GM21786 (cell line): ENCODE measurements around the gene JUND.

ENCODE experiments used
- ATAC-seq: cut with Tn5 transposase; IDR thresholded peaks from one replicate; pipeline ENCODE4 v1.9.1; 2021; ENCODE audit not compliant: unreplicated experiment

JUND gene

DNA sequence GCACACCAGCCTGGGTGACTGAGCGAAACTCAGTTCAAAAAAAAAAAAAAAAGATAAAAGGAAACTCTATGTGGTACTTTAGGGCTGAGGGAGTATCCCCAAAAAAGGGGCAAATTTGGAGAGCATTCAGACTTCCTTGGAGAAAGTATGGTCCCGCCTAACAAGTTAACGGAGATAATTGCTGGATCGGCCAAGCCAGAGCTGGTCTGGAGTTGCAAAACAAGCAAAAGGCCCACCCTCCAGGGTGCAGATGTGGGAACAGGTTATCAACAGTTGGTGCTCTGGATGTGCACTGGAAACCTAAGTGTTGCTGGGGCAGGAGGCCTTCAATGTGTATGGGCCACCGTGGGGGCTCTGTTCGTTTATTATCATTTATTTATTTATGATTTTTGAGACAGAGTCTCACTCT lies 10.0 kb downstream of the JUND start:
- ATAC-seq = no peak

DNA sequence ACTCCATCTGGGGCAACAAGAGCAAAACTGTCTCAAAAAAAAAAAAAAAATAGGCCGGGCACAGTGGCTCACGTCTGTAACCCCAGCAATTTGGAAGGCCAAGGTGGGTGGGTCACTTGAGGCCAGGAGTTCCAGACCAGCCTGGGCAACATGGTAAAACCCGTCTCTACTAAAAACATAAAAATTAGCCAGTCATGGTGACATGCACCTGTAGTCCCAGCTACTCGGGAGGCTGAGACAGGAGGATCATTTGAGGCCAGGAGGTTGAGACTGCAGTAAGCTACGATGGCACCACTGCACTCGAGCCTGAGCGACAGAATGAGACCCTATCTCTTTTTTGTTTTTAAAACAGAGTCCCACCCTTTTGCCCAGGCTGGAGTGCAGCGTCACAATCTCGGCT lies 11.1 kb downstream of the JUND start:
- no peak for ATAC-seq

DNA sequence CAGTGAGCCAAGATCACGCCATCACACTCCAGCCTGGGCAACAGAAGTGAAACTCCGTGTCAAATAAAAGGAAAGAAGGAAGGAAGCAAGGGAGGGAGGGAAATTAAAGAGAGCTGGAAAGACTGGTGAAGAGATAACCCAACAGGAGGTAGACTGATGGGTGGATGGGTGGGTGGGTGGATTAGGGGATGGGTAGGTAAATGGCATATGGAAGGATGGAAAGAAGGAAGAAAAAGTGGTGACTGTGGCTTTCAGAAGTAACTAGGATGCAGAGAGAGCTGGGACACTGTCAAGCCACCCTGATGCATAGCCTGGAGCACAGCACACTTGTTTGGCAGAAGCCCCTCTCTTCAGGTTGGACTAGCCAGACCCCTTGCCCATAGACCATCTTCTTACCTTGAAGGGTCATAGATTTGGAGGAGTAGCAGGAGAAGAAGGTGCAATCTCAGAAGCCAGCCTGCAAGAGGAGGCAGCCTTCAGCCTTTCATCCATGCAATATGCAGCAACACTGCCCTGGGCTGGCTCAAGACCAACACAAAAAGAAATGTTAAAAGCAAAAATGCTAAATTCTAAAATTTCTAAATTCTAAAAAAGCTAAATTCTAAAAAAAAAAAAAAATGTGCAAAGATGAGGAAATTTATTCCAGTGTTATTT lies 12.2 kb downstream of the JUND start:
- ATAC-seq = no peak

DNA sequence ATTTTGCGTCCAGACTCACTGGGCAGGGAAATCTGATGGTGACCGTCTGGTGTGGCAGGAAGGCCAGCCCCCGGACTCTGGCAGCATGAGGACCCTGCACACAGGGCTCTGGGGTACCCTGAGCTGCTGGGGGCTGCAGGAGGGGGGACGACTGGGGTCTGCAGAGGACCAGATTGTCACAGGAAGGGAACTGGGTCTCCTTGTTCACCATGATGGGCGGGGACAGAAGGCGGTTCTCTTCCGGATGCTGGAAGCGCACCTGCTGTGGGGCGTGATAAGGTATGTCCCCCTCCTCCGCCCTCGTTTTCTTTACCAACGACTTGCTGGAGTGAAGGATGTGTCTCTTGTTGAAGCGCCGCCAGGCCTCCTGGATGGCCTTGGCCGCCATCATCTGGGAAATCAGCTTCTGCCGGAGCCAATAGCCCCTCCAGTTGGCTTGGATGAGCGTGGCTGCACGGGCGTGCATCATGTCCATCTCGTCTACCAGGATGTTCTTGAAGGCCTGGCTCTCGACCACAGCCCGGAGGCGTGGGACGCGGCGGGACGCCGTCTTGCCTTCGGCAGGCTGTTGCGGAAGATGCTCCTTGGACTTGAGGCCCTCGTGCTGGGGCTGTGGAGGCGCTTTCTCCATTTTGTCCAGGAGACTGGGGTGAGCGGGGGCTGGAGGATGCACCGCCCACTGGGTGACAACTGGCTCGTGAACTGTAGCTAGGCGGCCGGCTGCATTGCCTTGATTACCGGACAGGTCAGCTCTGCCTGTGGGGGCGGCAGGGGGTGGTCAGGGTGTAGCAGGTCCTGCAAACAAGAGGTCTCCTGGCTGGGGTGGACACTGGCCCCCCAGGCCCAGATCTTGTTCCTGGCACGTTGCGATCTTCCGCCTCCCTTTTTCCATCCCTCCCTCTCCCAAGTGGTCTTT lies 14.4 kb downstream of the JUND start:
- no peak for ATAC-seq

DNA sequence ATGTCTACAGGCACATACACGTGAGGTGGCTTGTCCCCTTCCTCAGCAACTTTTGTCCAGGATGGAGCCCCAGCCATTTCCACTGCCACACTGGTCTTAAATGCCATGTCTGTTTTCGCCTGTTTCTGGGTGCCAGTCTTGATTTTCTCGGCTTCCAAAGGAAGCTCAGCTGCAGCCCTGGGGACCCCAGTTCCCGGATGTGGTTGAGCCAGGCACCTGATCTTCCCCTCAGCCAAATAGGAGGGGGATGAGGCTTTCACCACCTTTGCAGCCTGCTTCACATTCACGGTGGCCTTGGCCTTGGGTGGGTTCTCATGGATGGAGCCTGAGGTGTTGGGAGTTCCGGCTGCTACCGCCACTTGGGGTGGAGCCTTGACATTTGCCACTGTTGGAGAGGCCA lies 15.8 kb downstream of the JUND start:
- no peak for ATAC-seq

DNA sequence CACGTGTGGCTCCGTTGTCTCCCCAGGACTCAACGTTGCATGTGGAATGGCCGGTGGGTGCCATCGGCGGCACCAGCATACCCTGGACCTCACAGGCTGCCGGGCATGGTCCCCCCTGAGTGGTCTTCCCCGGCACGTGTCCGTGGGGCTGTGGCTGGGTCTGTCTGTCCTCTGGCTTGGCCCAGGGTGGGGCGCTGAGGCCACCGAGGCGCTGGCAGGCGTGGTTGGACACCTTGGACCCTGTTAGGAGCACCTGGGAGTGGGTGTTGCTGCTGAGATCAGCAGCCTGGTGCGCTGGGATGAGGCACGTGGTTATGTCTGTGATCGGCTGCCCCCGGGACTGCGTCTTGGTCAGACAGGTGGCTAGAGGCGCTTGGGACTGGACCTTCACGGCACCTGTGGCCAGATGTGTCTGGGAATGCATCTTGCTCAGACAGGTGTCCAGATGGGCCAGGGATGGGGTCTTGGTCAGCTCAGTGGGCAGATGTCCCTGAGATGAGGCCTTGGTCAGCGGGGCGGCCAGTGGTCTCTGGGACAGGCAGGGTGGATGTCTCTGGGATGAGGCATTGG lies 16.4 kb downstream of the JUND start:
- no peak for ATAC-seq

DNA sequence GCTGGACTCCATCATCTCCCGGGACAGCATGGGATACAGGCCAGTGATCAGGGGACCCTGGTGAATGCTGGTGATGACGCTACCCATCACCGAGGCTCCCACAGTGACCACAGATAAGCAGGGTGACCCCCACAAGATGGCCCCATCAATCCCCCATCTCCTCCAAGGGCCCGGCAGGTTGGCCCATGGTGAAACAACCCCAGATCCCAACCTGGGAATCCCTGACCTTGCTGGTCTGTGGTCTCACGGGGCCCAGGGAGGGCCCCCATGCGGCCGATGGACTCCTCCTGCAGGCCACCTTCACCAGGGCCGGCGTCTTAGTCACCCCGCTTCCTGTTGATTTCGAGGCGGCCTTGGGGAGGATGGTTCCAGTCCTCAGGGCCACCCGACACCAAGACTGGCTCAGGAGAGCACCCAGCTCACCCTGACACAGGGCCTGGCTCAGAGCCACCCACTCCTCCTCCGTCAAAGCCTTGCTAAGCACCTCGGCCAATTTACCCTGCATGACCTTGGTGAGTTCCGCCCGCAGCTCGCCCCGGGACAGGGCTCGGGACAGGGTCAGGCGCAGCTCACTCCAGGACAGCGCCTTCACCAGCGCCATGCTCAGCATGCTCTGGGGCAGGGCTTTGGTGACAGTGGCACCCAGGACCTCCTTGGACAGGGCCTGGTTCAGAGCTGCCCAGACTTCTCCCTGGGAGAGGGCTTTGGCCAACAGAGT lies 17.1 kb downstream of the JUND start:
- no peak for ATAC-seq

DNA sequence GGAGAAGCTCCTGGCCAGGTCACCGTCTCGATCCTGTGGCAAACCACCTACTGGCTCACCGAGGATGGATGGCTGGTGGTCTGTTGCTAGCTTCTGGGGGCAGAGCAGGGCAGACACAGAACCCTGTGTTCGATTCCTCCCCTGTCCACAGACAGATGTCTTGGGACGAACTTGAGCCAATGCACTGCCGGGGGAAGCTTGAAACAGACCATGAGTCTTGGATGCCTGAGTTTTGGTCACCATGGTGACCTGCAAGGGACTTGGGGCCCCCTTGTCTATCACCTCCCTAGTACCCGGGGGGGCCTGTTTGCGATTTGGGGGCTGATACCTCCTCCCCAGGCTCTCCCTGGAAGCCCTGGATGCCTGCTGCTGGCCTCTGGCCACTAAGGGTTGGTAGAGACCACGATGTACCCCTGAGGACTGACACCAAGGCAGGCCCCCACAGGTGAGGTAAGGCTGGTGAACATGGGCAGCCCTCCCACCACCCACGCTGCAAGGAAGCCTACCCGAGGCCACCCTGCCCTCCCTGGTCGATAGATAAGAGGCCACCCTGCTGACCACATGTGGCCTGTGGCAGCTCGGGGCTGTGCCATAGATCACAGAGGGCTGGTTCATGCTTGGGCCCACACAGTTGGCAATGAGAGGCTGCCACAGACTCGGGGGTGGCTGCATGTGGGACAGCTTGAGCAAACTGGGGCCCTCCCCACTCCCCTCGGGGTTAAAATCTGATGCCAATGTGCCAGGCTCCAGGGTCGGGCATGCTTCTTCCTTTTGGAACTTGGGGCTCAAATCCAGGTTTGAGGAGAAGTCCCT lies 17.9 kb downstream of the JUND start:
- ATAC-seq = no peak

DNA sequence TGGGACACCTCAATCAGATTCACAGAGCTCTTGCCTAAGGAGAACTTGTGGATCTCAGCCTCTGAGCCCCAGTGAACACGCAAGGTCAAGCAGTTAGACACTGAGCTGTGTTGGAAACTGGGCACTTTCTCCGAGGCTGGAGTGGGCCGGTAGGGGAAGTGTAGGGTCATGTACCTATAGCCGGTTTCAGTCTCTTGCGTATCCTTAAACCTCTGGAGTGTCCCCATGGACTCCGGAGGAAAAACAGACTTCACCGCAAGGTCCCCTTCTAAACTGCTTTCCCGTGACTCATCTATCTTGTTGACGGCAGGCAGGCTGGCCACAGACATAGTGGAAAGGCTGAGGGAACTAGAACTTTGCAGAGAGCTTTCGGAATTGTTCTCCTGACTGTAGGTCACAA lies 18.5 kb downstream of the JUND start:
- ATAC-seq = no peak

DNA sequence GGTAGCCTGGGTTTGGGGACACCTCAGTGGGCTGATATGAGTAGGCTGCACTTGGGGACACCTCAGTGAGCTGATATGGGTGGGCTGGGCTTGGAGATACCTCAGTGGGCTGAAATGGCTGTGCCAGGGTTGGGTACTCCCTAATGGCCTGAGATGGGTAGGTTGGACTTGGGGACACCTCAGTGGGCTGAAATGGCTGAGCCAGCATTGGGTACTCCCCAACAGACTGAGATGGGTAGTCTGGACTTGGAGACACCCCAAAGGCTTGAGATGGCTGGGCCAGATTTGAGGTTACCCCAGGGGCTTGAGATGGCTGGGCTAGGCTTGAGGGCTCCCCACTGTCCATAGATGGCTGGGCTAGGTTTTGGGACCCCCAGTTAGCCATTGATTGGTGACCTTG lies 19.3 kb downstream of the JUND start:
- no peak for ATAC-seq

DNA sequence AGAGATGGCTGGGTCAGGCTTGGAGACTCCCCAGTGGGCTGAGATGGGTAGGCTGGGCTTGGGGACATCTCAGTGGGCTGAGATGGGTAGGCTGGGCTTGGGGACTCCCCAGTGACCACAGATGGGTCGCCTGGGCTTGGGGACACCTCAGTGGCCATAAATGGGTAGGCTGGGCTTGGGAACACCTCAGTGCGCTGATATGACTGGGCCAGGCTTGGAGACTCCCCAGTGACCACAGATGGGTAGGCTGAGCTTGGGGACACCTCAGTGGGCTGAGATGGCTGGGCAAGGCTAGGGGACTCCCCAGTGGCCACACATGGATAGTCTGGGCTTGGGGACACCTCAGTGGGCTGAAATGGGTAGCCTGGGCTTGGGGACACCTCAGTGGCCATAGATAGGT lies 19.9 kb downstream of the JUND start:
- ATAC-seq = no peak

DNA sequence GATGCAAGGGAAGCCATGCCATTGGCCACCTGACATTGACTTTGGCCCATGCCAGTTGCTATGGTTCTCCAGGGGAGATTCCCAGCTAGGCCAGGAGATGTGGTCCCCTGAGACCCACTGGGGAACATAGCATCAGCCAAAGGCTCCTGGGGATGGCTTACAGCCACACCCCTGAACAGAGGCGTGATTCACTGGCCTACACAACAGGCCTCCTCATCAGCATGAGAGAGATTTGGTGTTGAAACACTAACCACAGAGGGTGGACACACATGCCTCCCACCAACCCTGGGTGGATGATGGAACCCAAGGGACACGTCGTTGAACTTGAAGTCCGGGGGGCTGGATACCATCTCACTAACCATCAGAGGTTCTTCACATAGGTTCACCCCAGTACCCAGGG lies 21.5 kb downstream of the JUND start:
- no peak for ATAC-seq

DNA sequence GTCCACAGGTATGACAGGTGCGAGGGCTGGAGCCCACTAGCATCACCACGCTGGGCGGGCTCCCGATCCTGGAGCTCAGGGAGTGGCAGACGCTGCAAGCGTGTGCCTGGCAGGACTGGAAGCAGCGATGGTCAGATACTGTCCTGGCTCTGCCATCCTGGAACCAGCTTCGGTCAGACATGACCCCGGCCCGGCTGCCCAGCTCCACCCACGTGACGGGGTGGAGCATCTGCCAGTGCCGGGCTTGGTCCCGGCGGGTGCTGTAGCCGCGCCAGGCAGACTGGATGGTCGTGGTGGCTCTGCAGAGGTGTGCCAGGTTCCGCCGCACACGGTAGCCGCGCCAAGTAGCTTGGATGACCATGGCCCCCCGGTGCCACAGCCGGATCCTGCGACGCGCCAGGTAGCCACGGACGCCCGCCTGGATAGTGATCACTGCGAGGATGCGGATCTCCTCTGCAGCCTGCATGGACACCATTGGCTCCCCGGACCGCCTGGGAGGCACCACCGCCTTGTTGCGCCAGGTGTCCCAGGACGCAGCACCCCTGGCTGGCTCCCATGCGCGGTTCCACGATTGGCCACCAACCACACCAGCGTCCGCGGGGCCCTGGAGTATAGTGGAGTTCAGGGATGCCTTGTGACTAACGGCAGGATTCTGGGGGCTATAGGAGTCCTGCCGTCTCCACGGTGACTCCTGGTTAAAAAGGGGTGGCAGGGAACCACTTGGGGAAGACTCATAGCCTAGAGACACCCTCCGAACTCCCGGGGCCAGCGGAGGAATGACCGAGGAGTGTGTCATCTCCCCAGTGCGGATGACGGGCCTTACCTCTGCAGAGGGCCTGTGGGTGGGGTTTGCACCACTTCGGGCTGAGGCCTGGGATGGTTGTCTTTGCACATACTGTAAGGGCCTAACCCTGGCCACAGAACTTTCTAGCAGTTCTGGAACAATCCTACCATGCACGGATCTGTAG lies 23.6 kb downstream of the JUND start:
- ATAC-seq = no peak

DNA sequence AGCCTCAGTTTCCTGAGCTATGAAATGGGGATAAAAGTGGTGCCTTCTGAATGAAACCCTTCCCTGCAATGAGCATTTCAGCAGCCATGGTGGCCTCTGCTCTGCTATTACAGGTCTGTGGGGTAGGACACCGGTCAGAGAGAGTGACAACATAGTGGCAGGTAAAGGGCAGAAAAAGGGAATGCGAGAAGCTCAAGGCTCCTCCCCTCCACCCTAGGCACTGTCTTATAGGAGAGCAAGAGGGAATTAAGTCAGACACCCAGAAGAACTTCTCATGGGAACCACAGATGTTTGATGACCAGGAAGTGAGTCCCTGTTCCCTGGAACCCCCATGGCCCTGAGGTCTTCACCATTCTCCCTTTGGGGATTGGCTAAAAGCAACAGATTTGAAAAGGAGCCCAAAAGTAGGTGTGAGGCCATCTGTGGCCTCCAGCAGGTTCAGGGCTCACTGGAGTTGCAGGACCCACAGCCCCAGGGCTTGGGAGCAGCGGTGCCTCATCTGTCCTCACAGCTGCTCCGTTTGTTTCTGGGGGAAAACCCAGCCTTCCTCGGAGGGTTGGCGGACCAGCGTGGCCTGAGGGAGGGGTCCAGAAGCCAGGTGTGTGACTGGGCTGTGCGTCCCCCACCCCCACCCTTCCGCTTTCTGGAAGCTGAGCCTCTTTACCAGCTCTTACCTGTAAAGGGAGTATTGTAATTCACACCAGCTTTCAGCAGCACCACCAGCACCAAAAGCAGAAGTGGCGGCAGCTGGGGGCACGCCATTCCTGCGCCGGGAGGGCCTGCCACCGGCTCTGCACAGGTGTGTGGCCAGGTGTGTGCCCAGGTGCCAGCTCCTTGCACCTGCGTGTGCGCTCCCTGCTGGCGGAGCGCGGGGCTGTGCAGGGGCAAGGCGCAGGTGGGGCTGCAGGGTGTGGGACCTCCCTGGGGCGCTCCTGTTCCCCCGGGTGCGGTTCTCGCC lies 26.6 kb downstream of the JUND start:
- no peak for ATAC-seq

DNA sequence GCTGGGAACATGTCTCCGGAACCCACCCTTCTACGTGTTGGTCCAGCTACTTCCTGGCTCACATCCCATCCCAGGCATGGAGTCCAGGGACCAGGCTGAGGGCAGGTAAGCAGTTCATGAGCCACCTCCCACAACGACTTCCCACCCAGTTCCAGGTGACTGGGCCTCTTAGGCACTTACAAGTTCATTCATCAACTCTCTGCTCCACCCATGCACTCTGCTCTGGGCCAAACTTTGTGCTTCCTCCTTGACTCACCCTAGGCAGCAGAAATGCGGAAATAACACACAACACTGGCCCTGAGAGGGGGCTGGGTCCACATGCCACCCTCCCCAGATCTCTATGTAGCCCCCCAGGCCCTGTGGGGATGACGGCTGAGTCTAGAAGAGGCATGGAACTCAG lies 27.7 kb downstream of the JUND start:
- ATAC-seq = no peak

DNA sequence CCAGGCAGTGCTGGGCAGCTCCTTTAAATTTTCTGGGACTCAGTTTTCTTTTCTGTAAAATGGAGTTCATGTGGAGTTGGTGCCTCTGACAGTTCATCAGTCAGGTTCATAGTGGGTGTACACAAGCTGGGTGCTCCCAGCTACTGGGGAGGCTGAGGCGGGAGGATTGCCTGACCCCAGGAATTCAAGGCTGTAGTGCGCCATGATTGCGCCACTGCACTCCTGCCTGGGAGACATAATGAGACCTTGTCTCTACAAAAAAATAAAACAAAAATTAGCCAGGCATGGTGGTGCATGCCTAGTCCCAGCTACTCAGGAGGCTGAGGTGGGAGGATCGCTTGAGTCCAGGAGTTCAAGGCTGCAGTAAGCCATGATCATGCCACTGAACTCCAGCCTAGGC lies 28.3 kb downstream of the JUND start:
- ATAC-seq = no peak

DNA sequence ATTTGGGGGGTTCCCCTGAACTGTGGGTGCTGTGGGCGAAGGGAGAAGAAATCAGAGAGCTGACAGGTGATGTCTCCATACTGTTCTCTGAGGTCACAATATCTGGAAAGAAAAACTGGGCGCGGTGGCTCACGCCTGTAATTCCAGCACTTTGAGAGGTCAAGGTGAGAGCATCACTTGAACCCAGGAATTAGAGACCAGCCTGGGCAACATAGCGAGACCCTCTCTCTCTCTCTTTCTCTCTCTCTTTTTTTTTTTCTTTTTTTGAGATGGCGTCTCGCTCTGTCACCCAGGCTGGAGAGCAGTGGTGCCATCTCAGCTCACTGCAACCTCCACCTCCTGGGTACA lies 29.1 kb downstream of the JUND start:
- ATAC-seq = no peak

DNA sequence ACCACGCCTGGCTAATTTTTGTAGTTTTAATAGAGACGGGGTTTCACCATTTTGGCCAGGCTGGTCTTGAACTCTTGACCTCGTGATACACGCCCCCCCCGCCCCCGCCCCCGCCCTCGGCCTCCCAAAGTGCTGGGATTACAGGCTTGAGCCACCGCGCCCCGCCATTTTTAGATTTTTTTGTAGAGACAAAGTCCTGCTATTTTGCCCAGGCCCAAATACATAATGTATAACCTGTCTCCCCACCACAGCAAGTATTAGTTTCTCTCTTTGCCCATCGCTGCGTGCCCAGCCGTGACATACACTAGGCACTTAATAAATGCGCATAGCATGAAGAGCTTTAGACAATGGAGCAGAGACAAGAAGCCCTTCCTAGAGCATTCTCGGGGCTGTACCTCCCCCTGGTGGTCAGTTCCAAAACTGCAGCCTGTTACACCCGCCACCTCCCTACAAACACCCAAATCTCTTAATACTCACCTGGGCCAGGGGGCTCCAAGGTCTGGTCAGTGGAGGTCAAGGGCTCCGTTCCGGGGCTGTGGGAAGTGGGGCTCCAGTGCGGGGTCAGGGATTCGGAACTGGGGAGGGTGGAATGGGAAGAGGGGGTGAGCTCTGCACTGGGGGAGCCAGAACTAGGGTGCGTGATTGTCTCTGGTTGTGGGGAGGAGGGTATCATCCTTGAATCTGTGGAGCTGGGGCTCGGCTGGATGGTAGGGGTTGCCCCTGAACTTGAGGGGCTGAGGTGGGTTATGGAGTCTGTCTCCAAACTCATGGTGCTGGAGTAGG lies 29.6 kb downstream of the JUND start:
- ATAC-seq = no peak
